Stimulated activated CD4-positive, alpha-beta T cell treated with anti-CD3 and anti-CD28 coated beads, Interleukin-15, amount 100 ng/mL, for 48 hours (primary cell): ENCODE results near the gene SBNO2.
A peak's percentile ranks its signal among the peaks of the same experiment; 100 is the strongest.

Experiments
- DNase-seq, 2 donors: peaks; one replicate each; pipeline ENCODE4 v3.0.0-alpha.2; 2020; ENCODE audit warnings: low read depth in 2 of 2

SBNO2 gene

GRCh38 chr19:1073956-1074517 is 100.0 kb downstream of the SBNO2 start:
- no peak for DNase-seq

- DNase-seq = no peak
These were observed 100.8 kb downstream of the SBNO2 start for GRCh38 chr19:1073063-1073955.

- DNase-seq = no peak
These were observed 101.6 kb downstream of the SBNO2 start for GRCh38 chr19:1072371-1073015.

GRCh38 chr19:1070931-1071791 is 102.9 kb downstream of the SBNO2 start:
- no peak for DNase-seq

- no peak for DNase-seq
These were observed 103.5 kb downstream of the SBNO2 start for GRCh38 chr19:1070576-1070930.

GRCh38 chr19:1069009-1069779 is 104.9 kb downstream of the SBNO2 start:
- DNase-seq = no peak

- DNase-seq = no peak
These were observed 105.8 kb downstream of the SBNO2 start for GRCh38 chr19:1068009-1069001.

- DNase-seq = no peak
These were observed 106.6 kb downstream of the SBNO2 start for GRCh38 chr19:1067341-1067957.

GRCh38 chr19:1066748-1067340 is 107.2 kb downstream of the SBNO2 start, which contains the start of gene ARHGAP45:
Gene ARHGAP45, plus strand, starts transcription at chr19:1067167. Its CDS starts 239 bp downstream, at chr19:1067406.
- DNase-seq = peak; percentile 64 to 81

- DNase-seq = no peak
These were observed 107.8 kb downstream of the SBNO2 start for GRCh38 chr19:1066251-1066747.

- DNase-seq = no peak
These were observed 108.4 kb downstream of the SBNO2 start for GRCh38 chr19:1065606-1066109.

- DNase-seq = peak in 1 of 2 donors; percentile 69
These were observed 109.1 kb downstream of the SBNO2 start for GRCh38 chr19:1064661-1065605.

- DNase-seq = no peak
These were observed 110.0 kb downstream of the SBNO2 start for GRCh38 chr19:1063909-1064660.

GRCh38 chr19:1063030-1063908 is 110.8 kb downstream of the SBNO2 start:
- peak; percentile 70 to 71 for DNase-seq

GRCh38 chr19:1062387-1063029 is 111.6 kb downstream of the SBNO2 start:
- peak; percentile 50 to 51 for DNase-seq
